RWPE2 (cell line): ENCODE results near the gene IYD.
"Not testable (repeated sequence)": the region's sequence is repeated elsewhere in the genome, so short reads cannot be mapped to it uniquely, and the experiment has no call there.

Experiments
- ATAC-seq: fragments of 200-7000 bp; cut with Tn5 transposase; 3 replicates; pipeline ENCODE4 v1.9.1; 2021; ENCODE audit warnings: low read depth
- DNase-seq: peaks from one replicate; pipeline ENCODE4 v3.0.0-alpha.2; 2020; ENCODE audit warnings: low spot score
- H3K27ac ChIP-seq: fragments of 450-650 bp; 2 replicates; pipeline ENCODE4 v1.5.1; 2017; ENCODE audit warnings: mild to moderate bottlenecking; ENCODE audit not compliant: poor library complexity, severe bottlenecking
- H3K27me3 ChIP-seq: fragments of 250-450 bp; sonication (Bioruptor Pico); 2 replicates; pipeline ENCODE4 v1.5.1; 2021; ENCODE audit warnings: mild to moderate bottlenecking, moderate library complexity; ENCODE audit not compliant: insufficient read depth, poor library complexity, severe bottlenecking
- H3K36me3 ChIP-seq: fragments of 250-450 bp; sonication (Bioruptor Pico); 2 replicates; pipeline ENCODE4 v1.5.1; 2020; ENCODE audit warnings: low read depth, mild to moderate bottlenecking, moderate library complexity
- H3K4me1 ChIP-seq: fragments of 250-450 bp; sonication (Bioruptor Pico); 2 replicates; pipeline ENCODE4 v1.5.1; 2021; ENCODE audit warnings: mild to moderate bottlenecking, moderate library complexity; ENCODE audit not compliant: insufficient read depth, poor library complexity, severe bottlenecking
- H3K4me3 ChIP-seq: fragments of 250-450 bp; sonication (Bioruptor Pico); 2 replicates; pipeline ENCODE4 v1.5.1; 2021; ENCODE audit warnings: mild to moderate bottlenecking, moderate library complexity; ENCODE audit not compliant: severe bottlenecking
- H3K9me3 ChIP-seq: fragments of 250-450 bp; sonication (Bioruptor Pico); 2 replicates; pipeline ENCODE4 v1.5.1; 2021; ENCODE audit warnings: mild to moderate bottlenecking, moderate library complexity; ENCODE audit not compliant: severe bottlenecking
- CTCF ChIP-seq: fragments of 450-650 bp; IDR thresholded peaks from one replicate; pipeline ENCODE4 v1.5.1; 2017; ENCODE audit warnings: mild to moderate bottlenecking, moderate library complexity; ENCODE audit not compliant: poor library complexity, severe bottlenecking

The IYD gene

DNA sequence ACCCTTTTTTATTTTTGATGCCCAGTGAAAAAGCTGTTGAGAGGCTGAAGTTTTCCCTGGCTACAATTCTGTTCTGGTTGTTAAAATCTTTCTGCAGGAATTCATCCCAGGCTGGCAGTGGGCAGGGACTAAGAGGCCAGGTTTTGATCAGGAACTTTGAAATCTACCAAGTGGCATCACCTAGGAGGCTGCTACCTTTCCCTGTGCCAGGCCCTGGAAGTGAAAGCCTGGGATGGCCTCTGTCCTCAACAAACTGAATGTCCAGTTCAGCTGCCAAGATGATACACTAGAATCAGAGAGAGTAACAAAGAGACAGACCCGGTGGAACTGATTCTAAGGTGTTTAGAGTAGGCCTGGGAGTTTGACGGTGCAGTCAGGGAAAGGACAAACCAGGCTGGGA is 596 bp downstream of the IYD start:
- no peak overlapping the region for H3K27ac ChIP-seq
- H3K27me3 ChIP-seq: no peaks in the 10 kb centered on the region
- TF ChIP-seq CTCF: no peak
- H3K4me1 ChIP-seq: no peaks in the 10 kb centered on the region
- no peaks in the 10 kb centered on the region for H3K36me3 ChIP-seq
- H3K4me3 ChIP-seq: no peak overlapping the region
- no peaks in the 10 kb centered on the region for H3K9me3 ChIP-seq
- no peak for DNase-seq
- no peak for ATAC-seq

GRCh38 chr6:150370112-150370511 is 1.3 kb downstream of the IYD start:
- Histone ChIP-seq H3K9me3 (no peaks in the 10 kb centered on the region), H3K4me3 (no peak overlapping the region), H3K27me3 (no peaks in the 10 kb centered on the region), H3K4me1 (no peaks in the 10 kb centered on the region), H3K27ac (no peak overlapping the region), H3K36me3 (no peaks in the 10 kb centered on the region)
- DNase-seq (no peak), ATAC-seq (no peak)
- TF ChIP-seq CTCF: no peak

DNA sequence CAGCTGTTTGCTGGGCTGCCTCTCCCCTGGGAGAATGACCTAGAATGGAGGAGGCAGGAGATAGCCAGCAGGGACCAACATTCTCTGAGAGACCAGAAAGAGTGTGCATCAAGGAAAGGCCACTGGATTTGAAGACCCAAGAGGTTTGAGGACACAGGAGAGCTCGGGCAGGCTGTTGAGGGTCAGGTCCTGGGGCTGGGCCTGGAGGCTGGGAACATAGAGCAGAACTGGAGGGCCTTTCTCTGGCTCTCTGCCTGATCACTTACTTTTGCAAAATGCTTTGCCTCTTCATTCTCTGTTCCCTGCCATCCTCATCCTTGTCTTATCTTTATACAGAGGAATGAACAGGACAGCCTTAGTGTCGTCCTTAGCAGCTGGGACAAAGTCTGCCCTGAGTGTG is 2.5 kb downstream of the IYD start:
- Histone ChIP-seq H3K4me1 (no peaks in the 10 kb centered on the region), H3K27me3 (no peaks in the 10 kb centered on the region), H3K36me3 (no peaks in the 10 kb centered on the region), H3K9me3 (no peaks in the 10 kb centered on the region), H3K27ac (no peak overlapping the region), H3K4me3 (no peak overlapping the region)
- DNase-seq (no peak), ATAC-seq (no peak)
- no peak for TF ChIP-seq CTCF

GRCh38 chr6:150372051-150372450 is 3.2 kb downstream of the IYD start:
- H3K27me3 ChIP-seq: no peaks in the 10 kb centered on the region
- H3K9me3 ChIP-seq: no peaks in the 10 kb centered on the region
- no peak for TF ChIP-seq CTCF
- H3K4me3 ChIP-seq: no peak overlapping the region
- DNase-seq (no peak), ATAC-seq (no peak)
- H3K27ac ChIP-seq: no peak overlapping the region
- no peaks in the 10 kb centered on the region for H3K36me3 ChIP-seq
- H3K4me1 ChIP-seq: no peaks in the 10 kb centered on the region

GRCh38 chr6:150373260-150373701 is 4.5 kb downstream of the IYD start:
- DNase-seq (no peak), ATAC-seq (no peak; the same call in 2 of the 3 replicates)
- Histone ChIP-seq H3K27me3 (no peaks in the 10 kb centered on the region), H3K9me3 (no peaks in the 10 kb centered on the region), H3K36me3 (no peaks in the 10 kb centered on the region), H3K27ac (no peak overlapping the region), H3K4me1 (no peaks in the 10 kb centered on the region), H3K4me3 (no peak overlapping the region)
- no peak for TF ChIP-seq CTCF

GRCh38 chr6:150374346-150374745 is 5.5 kb downstream of the IYD start:
- ATAC-seq, H3K36me3 ChIP-seq, H3K4me1 ChIP-seq, H3K4me3 ChIP-seq, H3K27ac ChIP-seq, H3K27me3 ChIP-seq, H3K9me3 ChIP-seq, DNase-seq: not testable (repeated sequence)
